B cell (primary cell): ENCODE results near the gene FAM53C. TPM values are rescaled to one million over a fixed set of nuclear protein-coding genes. Genes with fewer than 3 reads are reported as not detected.

Source experiments
- ATAC-seq: fragments of 200-7000 bp; cut with Tn5 transposase; one replicate; pipeline ENCODE4 v1.10.0; 2021; ENCODE audit warnings: low read depth, mild to moderate bottlenecking, moderate number of reproducible peaks, moderate library complexity
- CTCF ChIA-PET: fragments of 350-600 bp; sonication (Branson Sonifier 250); formaldehyde crosslinking; loops from one replicate; lab custom pipeline; 2021; ENCODE audit warnings: antibody characterized with exemption, inconsistent platforms; lab: Charles Lee
- POLR2A ChIA-PET: fragments of 350-600 bp; sonication (Branson Sonifier 250); formaldehyde crosslinking; loops from one replicate; lab custom pipeline; 2021; ENCODE audit warnings: antibody characterized with exemption; lab: Charles Lee
- DNase-seq: peaks from one replicate; pipeline ENCODE4 v3.0.0; 2013
- H2AFZ ChIP-seq: 2 replicates; pipeline ENCODE4 v1.6.1; 2012; ENCODE audit warnings: mild to moderate bottlenecking, low read depth, low read length; ENCODE audit not compliant: insufficient read depth, poor library complexity, severe bottlenecking
- H3K27ac ChIP-seq, 2 donors: 1 replicate in 1 of 2; 2 replicates in 1 of 2; pipeline ENCODE4 v1.5.1; 2012 to 2013; ENCODE audit warnings: low read length in 2 of 2, mild to moderate bottlenecking in 2 of 2, moderate library complexity in 1 of 2
- H3K27me3 ChIP-seq, 4 experiments: fragments of 200-600 bp in 1 of 4; sonication (generic) in 1 of 4; replicated peaks in 1 of 4; 1 replicate in 2 of 4; 2 replicates in 2 of 4; pipeline versions ENCODE4 v1.6.1 to v1.7.0; 2013 to 2016; ENCODE audit warnings: low read length in 3 of 4, mild to moderate bottlenecking in 2 of 4, mixed read lengths in 1 of 4, moderate library complexity in 1 of 4; ENCODE audit not compliant: insufficient read depth in 4 of 4, control insufficient read depth in 3 of 4; ENCODE audit errors: control extremely low read depth in 1 of 4
- H3K36me3 ChIP-seq, 2 experiments: replicated peaks in 1 of 2; 1 replicate in 1 of 2; 2 replicates in 1 of 2; pipeline versions ENCODE4 v1.6.1 to v1.7.1; 2013; ENCODE audit warnings: low read length in 1 of 2; ENCODE audit not compliant: insufficient read depth in 2 of 2, control insufficient read depth in 1 of 2; ENCODE audit errors: control extremely low read depth in 1 of 2, extremely low read depth in 1 of 2
- H3K4me1 ChIP-seq, 2 donors: fragments of 200-600 bp in 1 of 2; sonication (generic) in 1 of 2; 1 replicate in 1 of 2; 2 replicates in 1 of 2; pipeline versions ENCODE4 v1.5.1 to v1.6.1; 2013 to 2017; ENCODE audit warnings: low read length in 2 of 2; ENCODE audit not compliant: control insufficient read depth in 2 of 2, insufficient read depth in 2 of 2
- H3K4me2 ChIP-seq: replicated peaks from 2 replicates; pipeline ENCODE3; 2012; ENCODE audit warnings: mild to moderate bottlenecking, low read depth, low read length; ENCODE audit not compliant: poor library complexity, severe bottlenecking
- H3K4me3 ChIP-seq, 5 experiments: fragments of 200-600 bp in 1 of 5; sonication (generic) in 1 of 5; 1 replicate in 3 of 5; 2 replicates in 2 of 5; pipeline versions ENCODE4 v1.5.1 to v1.7.0; 2011 to 2016; ENCODE audit warnings: low read length in 4 of 5, mild to moderate bottlenecking in 4 of 5, low read depth in 2 of 5, control low read depth in 1 of 5, moderate library complexity in 1 of 5; ENCODE audit not compliant: insufficient read depth in 1 of 5; ENCODE audit errors: control extremely low read depth in 1 of 5, extremely low read depth in 1 of 5
- H3K79me2 ChIP-seq: fragments of 200-600 bp; sonication (generic); one replicate; pipeline ENCODE4 v1.6.0; 2016; ENCODE audit warnings: low read length; ENCODE audit not compliant: control insufficient read depth, insufficient read depth
- H3K9ac ChIP-seq: fragments of 200-600 bp; sonication (generic); 2 replicates; pipeline ENCODE4 v1.6.1; 2017; ENCODE audit warnings: mild to moderate bottlenecking, low read length, moderate library complexity
- H3K9me3 ChIP-seq, 3 donors: one replicate each; pipeline versions ENCODE4 v1.6.1 to v1.7.1; 2013; ENCODE audit warnings: low read length in 2 of 3; ENCODE audit not compliant: control insufficient read depth in 2 of 3, insufficient read depth in 1 of 3; ENCODE audit errors: control extremely low read depth in 1 of 3
- H4K20me1 ChIP-seq: 2 replicates; pipeline ENCODE4 v1.6.0; 2012; ENCODE audit warnings: mild to moderate bottlenecking, low read length; ENCODE audit not compliant: insufficient read depth, control insufficient read depth, poor library complexity, severe bottlenecking
- H3K27ac Mint-ChIP-seq: one replicate; pipeline ENCODE4 v1.8.0; 2021; ENCODE audit warnings: mixed read lengths
- H3K27me3 Mint-ChIP-seq: one replicate; pipeline ENCODE4 v1.8.0; 2021; ENCODE audit warnings: mixed read lengths
- H3K4me1 Mint-ChIP-seq: one replicate; pipeline ENCODE4 v1.8.0; 2021; ENCODE audit warnings: mixed read lengths
- H3K4me3 Mint-ChIP-seq: one replicate; pipeline ENCODE4 v1.8.0; 2021; ENCODE audit warnings: mixed read lengths
- H3K9me3 Mint-ChIP-seq: one replicate; pipeline ENCODE4 v1.8.0; 2022; ENCODE audit warnings: mixed read lengths; ENCODE audit not compliant: insufficient read depth
- CTCF ChIP-seq: fragments of 200-600 bp; IDR thresholded peaks from one replicate; pipeline ENCODE4 v1.8.0; 2022; ENCODE audit warnings: antibody characterized with exemption, mild to moderate bottlenecking
- EZH2 ChIP-seq: IDR thresholded peaks from 2 replicates; pipeline ENCODE4 v1.6.1; 2012; ENCODE audit warnings: borderline replicate concordance, low read depth, mild to moderate bottlenecking, moderate library complexity, low read length; ENCODE audit not compliant: insufficient read depth, poor library complexity, severe bottlenecking
- WGBS: methylation state at CpG from one replicate; pipeline ENCODE4 v1.1.5; 2013; ENCODE audit warnings: missing lambda C conversion rate; ENCODE audit not compliant: insufficient coverage; 5-methylcytosine and 5-hydroxymethylcytosine counted together
- intact Hi-C: fragments of 100-400 bp; cut with micrococcal nuclease; formaldehyde crosslinking; loops from one replicate; pipeline ENCODE4 v1.10.0; 2022
- polyA plus RNA-seq: library from polyadenylated mRNA; depleted of rRNA; stranded (reverse); fragments of >200 nt; gene quantifications from 2 replicates; pipeline ENCODE4 v1.2.3, GENCODE V29; 2012
- total RNA-seq, 2 donors: library from RNA; stranded (reverse); fragments of 120-200 nt in 1 of 2; gene quantifications; 1 replicate in 1 of 2; 2 replicates in 1 of 2; pipeline versions ENCODE4 v1.2.3 to v1.2.4, GENCODE V29; 2013 to 2022

Gene FAM53C
- total and polyA plus RNA-seq, 2 donors (not counting 1 experiment from before 2014, with no cell fraction given), result 29.8 to 44.9 TPM

GRCh38 chr5:138391859-138392386, 53.9 kb downstream of the FAM53C start:
- H3K27ac Mint-ChIP-seq, result no peak overlapping the region
- H2AFZ ChIP-seq, result no peak overlapping the region
- no peak for TF ChIP-seq CTCF
- no peak for TF ChIP-seq EZH2
- H3K9me3 ChIP-seq, result no peaks in the 10 kb centered on the region
- ATAC-seq (no peak), DNase-seq (no peak)
- no peaks in the 10 kb centered on the region for H3K9me3 Mint-ChIP-seq
- H3K4me3 ChIP-seq, result no peak overlapping the region
- H3K27me3 ChIP-seq, result no peaks in the 10 kb centered on the region
- 100% methylated on average over 9 of the region's 9 CpGs for WGBS
- no peaks in the 10 kb centered on the region for H4K20me1 ChIP-seq
- no peaks in the 10 kb centered on the region for H3K79me2 ChIP-seq
- peaks cover 6 to 71% of the 10 kb centered on the region in 2 experiments for H3K36me3 ChIP-seq
- intact Hi-C loops, result no loop called here
- POLR2A ChIA-PET, result no interaction called here
- H3K27me3 Mint-ChIP-seq, result no peaks in the 10 kb centered on the region
- no peaks in the 10 kb centered on the region for H3K4me1 Mint-ChIP-seq
- H3K4me3 Mint-ChIP-seq, result no peak overlapping the region
- no peak overlapping the region for H3K4me2 ChIP-seq
- no peak overlapping the region for H3K27ac ChIP-seq
- no peaks in the 10 kb centered on the region for H3K4me1 ChIP-seq
- H3K9ac ChIP-seq, result no peak overlapping the region
- CTCF ChIA-PET, result interaction anchor here (1.7 kb wide), 1 partner anchor 38 kb away, joined by 4 read pairs; no protein-coding TSS in a partner anchor

Other genes starting within 250 kb of the FAM53C start
- not detected in 2 replicates for gene NME5, start 198.8 kb upstream of the FAM53C start, total RNA-seq
- gene NME5, start 198.8 kb upstream of the FAM53C start, polyA plus RNA-seq, result not detected in 2 replicates
- gene BRD8, start 159.6 kb upstream of the FAM53C start, total RNA-seq, result 98.9 and 114 TPM in 2 replicates
- 22.9 and 24.8 TPM in 2 replicates for gene BRD8, start 159.6 kb upstream of the FAM53C start, polyA plus RNA-seq
- 0.47 TPM in 1 of 2 replicates, not detected in the other for gene KIF20A, start 159.2 kb upstream of the FAM53C start, total RNA-seq
- gene KIF20A, start 159.2 kb upstream of the FAM53C start, polyA plus RNA-seq, result 0.07 and 0.13 TPM in 2 replicates
- 29.7 and 35.4 TPM in 2 replicates for gene CDC23, start 124.9 kb upstream of the FAM53C start, total RNA-seq
- 11.8 and 18.3 TPM in 2 replicates for gene CDC23, start 124.9 kb upstream of the FAM53C start, polyA plus RNA-seq
- not detected in 2 replicates for gene GFRA3, start 63.6 kb upstream of the FAM53C start, total RNA-seq
- gene GFRA3, start 63.6 kb upstream of the FAM53C start, polyA plus RNA-seq, result not detected in 2 replicates
- gene CDC25C, start 6.5 kb upstream of the FAM53C start, total RNA-seq, result not detected in 2 replicates
- 0.03 TPM in 1 of 2 replicates, not detected in the other for gene CDC25C, start 6.5 kb upstream of the FAM53C start, polyA plus RNA-seq
- gene KDM3B, start 14.4 kb downstream of the FAM53C start, total RNA-seq, result 99.9 and 110 TPM in 2 replicates
- gene KDM3B, start 14.4 kb downstream of the FAM53C start, polyA plus RNA-seq, result 41.8 and 59.8 TPM in 2 replicates
- 0.20 and 0.44 TPM in 2 replicates for gene REEP2, start 100.8 kb downstream of the FAM53C start, total RNA-seq
- not detected in 2 replicates for gene REEP2, start 100.8 kb downstream of the FAM53C start, polyA plus RNA-seq
- gene EGR1, start 127.2 kb downstream of the FAM53C start, total RNA-seq, result 12.9 and 13.7 TPM in 2 replicates
- gene EGR1, start 127.2 kb downstream of the FAM53C start, polyA plus RNA-seq, result 80.6 and 212 TPM in 2 replicates
- gene ETF1, start 205.0 kb downstream of the FAM53C start, total RNA-seq, result 50.5 and 50.8 TPM in 2 replicates
- 10.2 and 51.9 TPM in 2 replicates for gene ETF1, start 205.0 kb downstream of the FAM53C start, polyA plus RNA-seq
- 139 and 142 TPM in 2 replicates for gene HSPA9, start 237.1 kb downstream of the FAM53C start, total RNA-seq
- 66.5 and 175 TPM in 2 replicates for gene HSPA9, start 237.1 kb downstream of the FAM53C start, polyA plus RNA-seq